ENCODE data around the gene NRDC.

Gene NRDC

GRCh38 chr1:51784997-51785421, 93.5 kb downstream of the NRDC start:
- TF ChIP-seq CTCF (IDR thresholded peaks at IDR 0.05; ENCODE audit: control insufficient read depth, extremely low read depth, insufficient read depth) = no peak
- no peak for DNase-seq (ENCODE audit: low read depth)

GRCh38 chr1:51780927-51781326, 97.6 kb downstream of the NRDC start:
- no peak for TF ChIP-seq CTCF (IDR thresholded peaks at IDR 0.05; ENCODE audit: control insufficient read depth, extremely low read depth, insufficient read depth)
- no peak for DNase-seq (ENCODE audit: low read depth)
- no peak overlapping the region for H3K4me3 ChIP-seq (ENCODE audit: low read depth, low read length)

More at GRCh38 chr1:51784997-51785421, 93.5 kb downstream of the NRDC start:
- no peak overlapping the region for H3K4me3 ChIP-seq (ENCODE audit: low read depth, low read length)

GRCh38 chr1:51776408-51776807, 102.1 kb downstream of the NRDC start:
- no peak overlapping the region for H3K4me3 ChIP-seq (ENCODE audit: low read depth, low read length)
- TF ChIP-seq CTCF (IDR thresholded peaks at IDR 0.05; ENCODE audit: control insufficient read depth, extremely low read depth, insufficient read depth) = no peak
- DNase-seq (ENCODE audit: low read depth) = no peak

- TF ChIP-seq CTCF (IDR thresholded peaks at IDR 0.05; ENCODE audit: control insufficient read depth, extremely low read depth, insufficient read depth) = peak; percentile 68
- peak; percentile 32 for DNase-seq (ENCODE audit: low read depth)
- no peak overlapping the region for H3K4me3 ChIP-seq (ENCODE audit: low read depth, low read length)
Observed at GRCh38 chr1:51768971-51769588, 109.4 kb downstream of the NRDC start.

- no peak overlapping the region for H3K4me3 ChIP-seq (ENCODE audit: low read depth, low read length)
- TF ChIP-seq CTCF (IDR thresholded peaks at IDR 0.05; ENCODE audit: control insufficient read depth, extremely low read depth, insufficient read depth) = no peak
- DNase-seq (ENCODE audit: low read depth) = no peak
Observed at GRCh38 chr1:51761351-51761750, 117.2 kb downstream of the NRDC start.

GRCh38 chr1:51760872-51761271, 117.7 kb downstream of the NRDC start:
- no peak for TF ChIP-seq CTCF (IDR thresholded peaks at IDR 0.05; ENCODE audit: control insufficient read depth, extremely low read depth, insufficient read depth)
- DNase-seq (ENCODE audit: low read depth) = no peak
- H3K4me3 ChIP-seq (ENCODE audit: low read depth, low read length) = no peak overlapping the region

GRCh38 chr1:51758310-51758709, 120.2 kb downstream of the NRDC start:
- no peak for DNase-seq (ENCODE audit: low read depth)
- no peak overlapping the region for H3K4me3 ChIP-seq (ENCODE audit: low read depth, low read length)
- TF ChIP-seq CTCF (IDR thresholded peaks at IDR 0.05; ENCODE audit: control insufficient read depth, extremely low read depth, insufficient read depth) = no peak

All from LNCaP clone FGC (cell line).